C4-2B (cell line): Measurements from ENCODE around the gene FBXW2.

Experiments used
- H3K27ac ChIP-seq: fragments of 450-650 bp; 2 replicates; pipeline ENCODE4 v1.5.1; 2017
- ZFX ChIP-seq: fragments of 450-650 bp; IDR thresholded peaks from 2 replicates; pipeline ENCODE4 v1.6.1; 2017
- TF ChIP-seq, protein P1 (sequence below): fragments of 450-650 bp; conservative IDR thresholded peaks from 2 replicates; pipeline ENCODE4 v1.5.1; 2017; ENCODE audit warnings: mild to moderate bottlenecking

The FBXW2 gene

DNA sequence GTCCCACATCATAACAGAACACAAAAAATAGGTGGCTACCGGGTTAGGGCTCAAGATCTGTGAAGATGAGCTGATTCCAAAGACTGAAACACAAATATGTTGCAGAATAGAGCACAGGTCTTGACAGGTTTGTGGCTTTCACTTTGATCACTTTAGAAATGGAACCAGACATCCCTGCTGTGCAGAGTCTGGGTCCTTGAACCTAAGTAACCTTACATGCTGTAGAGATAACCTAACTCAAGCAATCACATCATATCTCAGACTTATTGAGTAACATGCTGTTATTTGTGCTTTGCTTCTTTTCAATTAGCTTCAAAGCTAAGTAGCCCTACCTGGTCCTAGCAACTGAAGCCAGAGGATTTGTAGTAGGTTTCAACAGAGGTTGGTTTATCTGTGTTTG, 24.3 kb downstream of the FBXW2 start:
- TF ChIP-seq ZFX: no peak
- TF ChIP-seq, protein P1, sequence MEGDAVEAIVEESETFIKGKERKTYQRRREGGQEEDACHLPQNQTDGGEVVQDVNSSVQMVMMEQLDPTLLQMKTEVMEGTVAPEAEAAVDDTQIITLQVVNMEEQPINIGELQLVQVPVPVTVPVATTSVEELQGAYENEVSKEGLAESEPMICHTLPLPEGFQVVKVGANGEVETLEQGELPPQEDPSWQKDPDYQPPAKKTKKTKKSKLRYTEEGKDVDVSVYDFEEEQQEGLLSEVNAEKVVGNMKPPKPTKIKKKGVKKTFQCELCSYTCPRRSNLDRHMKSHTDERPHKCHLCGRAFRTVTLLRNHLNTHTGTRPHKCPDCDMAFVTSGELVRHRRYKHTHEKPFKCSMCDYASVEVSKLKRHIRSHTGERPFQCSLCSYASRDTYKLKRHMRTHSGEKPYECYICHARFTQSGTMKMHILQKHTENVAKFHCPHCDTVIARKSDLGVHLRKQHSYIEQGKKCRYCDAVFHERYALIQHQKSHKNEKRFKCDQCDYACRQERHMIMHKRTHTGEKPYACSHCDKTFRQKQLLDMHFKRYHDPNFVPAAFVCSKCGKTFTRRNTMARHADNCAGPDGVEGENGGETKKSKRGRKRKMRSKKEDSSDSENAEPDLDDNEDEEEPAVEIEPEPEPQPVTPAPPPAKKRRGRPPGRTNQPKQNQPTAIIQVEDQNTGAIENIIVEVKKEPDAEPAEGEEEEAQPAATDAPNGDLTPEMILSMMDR: no peak
- peak overlapping the region; percentile 31 for H3K27ac ChIP-seq

DNA sequence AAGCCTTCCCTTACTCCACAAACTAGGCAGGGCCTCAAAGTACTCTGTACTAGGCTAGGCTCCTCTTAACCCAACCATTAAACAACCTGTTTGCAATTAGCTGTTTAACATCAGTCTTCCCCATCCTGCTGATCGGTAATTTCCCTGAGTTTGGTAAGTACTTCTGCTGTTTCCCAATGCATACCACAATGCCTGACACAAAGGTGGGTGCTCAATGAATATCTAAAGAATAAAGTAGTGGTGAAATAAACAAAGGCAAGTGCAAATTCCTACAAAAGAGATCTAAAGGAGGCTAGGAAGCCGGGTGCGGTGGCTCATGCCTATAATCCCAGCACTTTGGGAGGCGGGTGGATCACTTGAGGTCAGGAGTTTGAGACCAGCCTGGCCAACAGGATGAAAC, 25.0 kb downstream of the FBXW2 start:
- peak overlapping the region; percentile 31 for H3K27ac ChIP-seq
- TF ChIP-seq, protein P1: no peak
- TF ChIP-seq ZFX: no peak

DNA sequence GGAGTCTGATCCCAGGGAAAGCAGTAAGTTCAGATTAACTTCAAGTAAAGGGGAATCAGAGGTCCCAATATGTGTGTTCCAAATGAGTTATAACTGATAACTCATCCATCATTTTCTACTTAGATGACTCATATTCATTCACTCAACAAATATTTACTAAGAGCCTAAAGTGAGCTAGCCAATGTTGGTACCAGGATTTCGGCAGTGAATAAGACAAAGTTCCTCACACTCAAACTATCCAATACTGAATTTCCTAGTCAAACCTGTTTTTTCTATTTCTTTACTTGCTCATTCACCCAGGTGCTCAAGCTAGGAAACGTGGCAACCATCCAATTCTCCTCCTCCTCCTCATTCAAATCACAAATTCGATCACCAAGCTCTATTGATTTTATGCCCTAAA, 25.8 kb downstream of the FBXW2 start:
- no peak for TF ChIP-seq ZFX
- TF ChIP-seq, protein P1: no peak
- no peak overlapping the region; the same call in 1 of the 2 replicates for H3K27ac ChIP-seq

DNA sequence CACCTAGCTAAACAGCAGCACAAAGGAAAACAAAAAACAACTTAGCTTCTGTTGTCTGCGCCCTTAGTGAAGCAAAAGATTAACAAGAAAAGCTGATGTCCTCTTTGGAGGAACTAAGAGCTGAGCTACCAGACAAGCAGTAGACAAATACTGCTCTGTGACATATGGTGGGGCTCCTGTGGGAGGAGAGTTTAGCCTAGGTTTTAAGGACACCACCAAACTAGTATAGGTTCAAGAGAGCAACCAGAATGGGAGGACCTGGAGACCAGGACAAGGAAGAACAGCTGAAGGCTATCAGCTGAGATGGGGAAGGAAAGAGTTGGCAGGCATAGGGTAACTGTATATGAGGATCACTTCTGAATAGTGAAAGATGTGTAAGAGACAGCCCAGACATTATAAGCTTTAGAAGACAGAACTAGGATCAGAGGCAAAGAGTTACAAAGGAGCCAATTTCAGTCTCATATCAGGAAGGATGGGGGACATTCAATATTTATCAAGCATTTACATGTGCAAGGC, 27.2 kb downstream of the FBXW2 start:
- no peak overlapping the region for H3K27ac ChIP-seq
- TF ChIP-seq, protein P1: no peak
- no peak for TF ChIP-seq ZFX

DNA sequence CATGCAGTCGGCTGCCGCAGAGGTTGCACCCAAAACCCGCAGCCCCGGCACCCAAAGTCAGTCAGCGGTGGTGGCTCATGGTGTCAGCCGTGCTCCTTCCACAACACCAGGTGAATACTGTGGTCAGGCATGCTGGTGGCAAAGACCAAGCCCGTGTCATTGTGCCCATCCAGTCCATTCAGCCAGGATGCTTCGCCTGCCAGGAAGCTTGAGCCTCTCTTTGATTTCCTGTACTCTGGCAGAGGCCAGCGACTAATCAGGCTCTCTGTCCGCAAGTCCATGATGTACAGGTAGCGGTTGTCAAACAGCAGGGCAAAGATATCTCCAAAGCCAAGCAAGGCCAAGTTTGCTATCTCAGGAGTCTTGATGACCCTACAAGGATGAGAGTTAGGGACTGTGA, 28.7 kb downstream of the FBXW2 start:
- TF ChIP-seq, protein P1: no peak
- TF ChIP-seq ZFX: no peak
- no peak overlapping the region for H3K27ac ChIP-seq

GRCh38 chr9:120761006-120761405, 32.2 kb downstream of the FBXW2 start:
- TF ChIP-seq ZFX: no peak
- TF ChIP-seq, protein P1: no peak
- H3K27ac ChIP-seq: no peak overlapping the region

GRCh38 chr9:120759755-120760400, 33.3 kb downstream of the FBXW2 start:
- no peak for TF ChIP-seq ZFX
- TF ChIP-seq, protein P1: no peak
- H3K27ac ChIP-seq: no peak overlapping the region
